Stimulated activated CD8-positive, alpha-beta memory T cell treated with anti-CD3 and anti-CD28 coated beads, Interleukin-4, amount 100 ng/mL, for 48 hours (primary cell): Measurements from ENCODE around the gene EPHA2.
"Not testable (repeated sequence)": the region's sequence is repeated elsewhere in the genome, so short reads cannot be mapped to it uniquely, and the experiment has no call there.

ENCODE experiments used
- DNase-seq: peaks from one replicate; pipeline ENCODE4 v3.0.0-alpha.2; 2020

Gene EPHA2

GRCh38 chr1:16117369-16117768 is 38.5 kb downstream of the EPHA2 start:
- no peak for DNase-seq

GRCh38 chr1:16116625-16117024 is 39.2 kb downstream of the EPHA2 start:
- DNase-seq, result no peak

- DNase-seq, result no peak
These were observed 39.9 kb downstream of the EPHA2 start for GRCh38 chr1:16116002-16116401.

DNA sequence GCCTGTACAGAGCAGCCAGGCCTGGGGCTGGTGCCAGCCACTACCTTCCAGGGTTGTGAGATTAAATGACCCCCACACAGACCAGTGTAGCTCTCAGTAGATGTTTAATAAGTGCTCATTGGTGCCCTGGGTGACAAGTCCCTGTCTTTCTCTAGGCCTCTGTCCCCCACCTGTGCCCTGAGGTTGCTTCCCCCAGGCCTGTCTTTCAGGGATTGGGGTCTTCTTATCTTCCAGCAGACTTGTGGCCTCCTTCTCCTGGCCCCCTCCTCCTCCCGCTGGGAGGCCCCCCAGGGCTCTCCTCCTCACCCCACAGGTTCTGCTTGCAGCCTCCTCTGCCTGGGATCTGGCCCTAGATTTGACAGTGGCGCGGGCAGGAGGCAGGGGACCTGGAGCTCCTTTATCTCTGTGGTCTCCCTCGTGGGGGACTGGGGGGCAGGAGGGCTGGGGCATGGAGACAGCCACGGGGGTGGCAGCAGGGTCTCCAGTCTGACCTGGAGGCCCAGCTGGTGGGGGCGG is 40.3 kb downstream of the EPHA2 start:
- no peak for DNase-seq

- DNase-seq, result no peak
These were observed 41.1 kb downstream of the EPHA2 start for GRCh38 chr1:16114527-16115467.

DNA sequence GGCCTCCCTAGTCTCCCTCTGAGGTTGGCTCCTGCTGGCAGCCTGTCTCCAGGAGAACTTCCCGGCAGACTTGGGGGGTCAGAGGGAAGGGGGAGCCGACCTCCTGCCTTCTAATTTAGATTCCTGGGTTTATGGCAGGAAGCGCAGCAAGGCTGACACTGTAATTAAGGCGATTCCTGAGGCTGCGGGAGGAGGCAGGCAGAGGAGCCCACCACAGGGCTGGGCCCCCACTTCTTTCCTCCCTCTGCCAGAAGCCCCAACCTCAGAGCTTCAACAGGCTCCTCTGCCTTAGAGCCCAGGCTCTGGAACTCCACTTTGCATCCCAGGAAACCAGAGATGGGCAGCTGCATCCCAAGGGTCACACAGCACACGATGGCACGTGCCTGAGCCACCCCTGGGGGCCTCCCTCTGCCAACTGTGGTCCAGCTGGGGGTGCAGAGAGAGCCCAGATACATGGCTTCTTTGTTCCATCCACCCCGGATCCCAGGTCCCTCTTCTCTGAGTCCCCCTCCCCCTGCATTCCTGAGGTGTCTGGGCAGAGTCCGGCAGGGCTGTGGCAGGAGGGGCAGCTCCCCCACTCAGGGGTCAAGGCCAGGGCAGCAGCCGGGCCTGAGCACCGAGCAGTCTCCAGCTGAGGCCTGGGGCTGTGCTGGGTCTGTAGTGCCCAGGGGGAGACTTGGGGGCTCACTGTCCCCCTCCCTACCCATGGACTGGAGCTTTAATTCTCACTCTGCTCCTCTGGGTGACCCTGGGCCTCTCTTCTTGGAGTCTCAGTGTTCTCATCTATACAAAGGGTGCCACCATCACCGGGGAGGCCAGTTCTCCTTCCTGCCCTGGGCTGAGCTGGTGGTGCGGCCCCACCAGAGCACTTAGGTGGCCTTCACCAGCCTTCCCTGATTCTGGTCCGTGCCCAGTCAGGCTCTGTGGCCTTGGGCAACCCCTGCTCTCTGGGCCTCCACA is 43.0 kb downstream of the EPHA2 start:
- no peak for DNase-seq

DNA sequence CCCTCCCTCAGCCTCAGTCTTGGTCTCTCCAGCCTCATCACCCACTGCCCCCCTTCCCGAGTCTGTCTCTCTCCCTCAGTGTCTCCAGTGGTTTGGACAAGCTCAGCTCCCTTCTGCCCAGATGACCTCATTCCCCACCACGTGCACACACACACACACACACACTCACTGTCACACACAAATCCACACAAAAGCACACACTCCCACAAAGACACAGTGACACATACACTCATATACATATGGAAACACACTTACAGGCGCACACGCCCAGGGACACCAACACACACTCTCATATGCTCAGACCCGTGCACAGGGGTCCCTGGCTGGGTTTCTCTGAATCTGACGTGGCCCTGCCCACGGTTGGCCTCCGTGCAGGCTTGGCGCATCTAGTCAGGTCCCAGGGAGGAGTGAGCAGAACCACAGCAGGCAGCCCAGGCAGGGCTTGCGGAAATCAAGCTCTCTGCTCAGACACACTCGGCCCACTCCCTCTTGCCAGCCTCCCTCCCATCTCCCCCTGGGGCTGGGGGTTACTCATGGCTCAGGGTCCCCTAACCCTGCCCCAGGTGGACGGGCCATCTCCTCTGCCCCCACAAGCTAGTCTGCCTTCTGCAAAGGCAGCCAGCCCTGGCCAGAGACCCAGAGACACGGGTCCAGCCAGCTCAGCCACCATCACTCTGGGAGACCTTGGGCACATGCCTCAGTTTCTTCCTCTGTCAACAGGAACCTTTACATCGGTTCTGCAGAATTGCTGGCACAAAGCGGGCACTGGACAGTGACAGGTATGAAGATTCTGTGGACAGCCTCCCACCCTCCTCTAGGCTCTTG is 43.9 kb downstream of the EPHA2 start:
- no peak for DNase-seq

GRCh38 chr1:16110884-16111283 is 45.0 kb downstream of the EPHA2 start:
- DNase-seq, result no peak

- no peak for DNase-seq
These were observed 45.4 kb downstream of the EPHA2 start for GRCh38 chr1:16110456-16110855.

DNA sequence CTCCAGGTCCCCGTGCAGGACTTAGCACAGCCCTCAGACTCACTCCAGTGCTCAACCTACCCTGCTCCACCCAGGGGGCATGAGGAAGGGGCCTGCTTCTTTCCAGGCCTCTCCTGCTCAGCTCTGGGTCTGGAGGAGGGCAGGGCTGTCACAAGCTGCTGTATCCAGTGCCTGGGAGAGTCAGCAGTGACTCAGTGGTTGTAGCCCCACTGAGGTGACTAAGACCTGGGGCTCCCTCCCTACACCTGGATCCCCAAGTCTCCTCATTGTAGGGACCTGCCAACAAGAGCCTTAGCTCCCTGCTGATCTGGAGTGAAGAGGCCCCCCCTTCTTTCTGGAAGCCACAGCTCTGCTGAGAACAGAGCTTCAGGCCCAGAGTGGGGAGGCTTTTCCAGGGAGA is 46.3 kb downstream of the EPHA2 start:
- no peak for DNase-seq

- not testable (repeated sequence) for DNase-seq
These were observed 48.8 kb downstream of the EPHA2 start for GRCh38 chr1:16107039-16107438.

GRCh38 chr1:16101623-16102022 is 54.2 kb downstream of the EPHA2 start:
- DNase-seq, result no peak

DNA sequence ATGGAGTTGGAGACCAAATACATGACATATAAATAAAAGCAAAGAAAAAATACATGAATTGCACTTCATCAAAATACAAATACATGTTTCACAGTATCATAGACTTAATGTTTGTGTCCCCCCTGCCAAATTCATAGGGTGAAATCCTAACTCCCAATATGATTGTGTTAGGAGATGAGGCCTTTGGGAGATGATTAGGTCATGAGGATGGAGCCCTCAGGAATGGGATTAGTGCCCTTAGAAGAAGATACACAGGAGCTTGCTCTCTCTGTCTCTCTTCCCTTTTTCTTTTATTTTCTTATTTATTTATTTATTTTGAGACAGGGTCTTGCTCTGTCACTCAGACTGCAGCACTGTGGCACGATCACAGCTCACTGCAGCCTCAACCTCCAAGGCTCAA is 56.5 kb downstream of the EPHA2 start:
- DNase-seq, result no peak

DNA sequence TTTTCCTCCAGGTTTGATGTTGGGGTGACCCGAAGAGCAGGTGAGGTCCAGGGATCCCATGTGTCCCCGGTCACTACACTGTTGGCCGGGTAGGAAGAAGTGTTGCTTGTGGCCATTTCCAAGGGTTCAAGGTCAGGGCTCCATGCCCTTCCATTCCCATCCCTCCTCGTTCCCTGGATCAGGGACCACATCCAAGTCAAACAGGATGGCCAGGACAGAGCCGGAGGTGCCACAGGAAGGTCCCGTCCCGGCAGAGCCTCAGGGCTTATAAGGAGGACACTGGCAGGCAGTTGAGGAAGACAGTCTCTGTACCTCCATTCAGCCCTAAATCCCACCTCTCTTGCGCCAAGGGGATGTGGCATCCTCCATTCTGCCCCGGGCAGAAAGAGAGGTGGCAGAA is 60.4 kb downstream of the EPHA2 start:
- DNase-seq, result no peak

DNA sequence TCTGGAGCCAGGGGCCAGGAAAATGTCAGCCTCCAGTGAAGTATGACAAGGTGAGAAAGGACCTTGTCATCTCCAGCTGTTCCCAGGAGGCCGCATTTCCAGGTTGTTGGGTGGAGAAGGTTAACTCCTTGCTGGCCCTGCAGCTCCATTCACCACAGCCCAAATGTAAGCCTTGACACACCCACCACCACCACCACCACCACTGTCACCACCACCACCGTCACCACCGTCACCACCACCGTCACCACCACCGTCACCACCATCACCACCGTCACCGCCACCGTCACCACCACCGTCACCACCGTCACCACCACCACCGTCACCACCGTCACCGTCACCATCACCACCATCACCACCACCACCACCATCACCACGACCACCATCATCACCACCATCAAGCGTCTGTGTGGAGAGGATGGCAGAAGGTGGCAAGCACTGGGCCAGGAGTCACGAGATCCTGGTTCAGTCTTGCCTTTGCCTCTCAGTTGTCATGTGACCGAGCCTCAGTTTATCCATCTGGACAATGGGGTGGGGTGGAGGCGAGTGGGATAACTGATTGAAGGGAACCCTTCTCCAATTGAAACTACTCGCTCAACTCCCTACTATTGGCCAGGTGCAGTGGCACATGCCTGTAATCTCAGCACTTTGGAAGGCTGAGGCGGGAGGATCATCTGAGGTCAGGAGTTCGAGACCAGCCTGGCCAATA is 61.3 kb downstream of the EPHA2 start:
- no peak for DNase-seq

GRCh38 chr1:16093611-16094010 is 62.3 kb downstream of the EPHA2 start:
- DNase-seq, result no peak

DNA sequence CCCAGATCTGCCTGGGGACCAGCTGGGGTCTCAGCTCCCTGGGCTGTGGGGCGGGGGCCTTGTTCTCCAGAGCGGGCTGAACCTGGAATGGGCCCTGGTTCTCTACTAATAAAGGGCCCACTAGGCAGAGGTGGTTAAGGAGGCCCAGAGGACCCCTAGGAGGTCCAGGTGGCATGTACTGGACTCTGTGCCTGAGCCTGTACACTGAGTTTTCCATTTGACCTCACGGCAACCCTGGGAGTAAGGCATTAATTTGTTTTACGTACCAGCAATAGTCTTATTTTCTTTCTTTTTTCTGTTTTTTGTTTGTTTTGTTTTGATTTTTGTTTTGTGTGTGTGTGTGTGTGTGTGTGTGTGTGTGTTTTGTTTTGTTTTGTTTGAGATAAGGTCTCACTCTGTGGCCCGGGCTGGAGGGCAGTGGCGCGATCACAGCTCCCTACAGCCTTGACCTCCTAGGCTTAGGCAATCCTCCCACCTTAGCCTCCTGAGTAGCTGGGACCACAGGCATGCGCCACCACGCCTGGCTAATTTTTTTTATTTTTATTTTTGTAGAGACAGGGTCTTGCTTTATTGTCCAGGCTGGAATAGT is 62.9 kb downstream of the EPHA2 start:
- no peak for DNase-seq

- no peak for DNase-seq
These were observed 63.6 kb downstream of the EPHA2 start for GRCh38 chr1:16092097-16092922.

DNA sequence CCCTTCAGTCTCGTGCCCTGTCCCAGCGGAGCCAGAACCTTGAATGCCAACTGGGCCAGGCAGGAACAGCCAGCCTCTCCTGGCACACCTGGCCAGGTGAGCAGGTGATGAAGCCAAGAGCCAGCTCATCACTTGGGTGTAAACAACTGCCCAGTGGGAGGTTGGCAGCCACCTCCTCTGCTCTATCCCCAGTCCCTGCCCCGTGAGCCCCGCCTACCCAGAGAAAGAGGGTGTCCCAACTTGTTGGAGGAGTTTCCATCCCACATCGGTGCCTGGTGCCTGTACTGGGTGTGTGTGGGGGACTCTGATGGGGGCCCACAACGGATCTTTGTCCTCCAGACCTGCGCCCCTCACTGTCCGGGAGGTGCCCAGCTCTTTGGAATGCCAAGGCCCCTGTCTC is 64.6 kb downstream of the EPHA2 start:
- no peak for DNase-seq

DNA sequence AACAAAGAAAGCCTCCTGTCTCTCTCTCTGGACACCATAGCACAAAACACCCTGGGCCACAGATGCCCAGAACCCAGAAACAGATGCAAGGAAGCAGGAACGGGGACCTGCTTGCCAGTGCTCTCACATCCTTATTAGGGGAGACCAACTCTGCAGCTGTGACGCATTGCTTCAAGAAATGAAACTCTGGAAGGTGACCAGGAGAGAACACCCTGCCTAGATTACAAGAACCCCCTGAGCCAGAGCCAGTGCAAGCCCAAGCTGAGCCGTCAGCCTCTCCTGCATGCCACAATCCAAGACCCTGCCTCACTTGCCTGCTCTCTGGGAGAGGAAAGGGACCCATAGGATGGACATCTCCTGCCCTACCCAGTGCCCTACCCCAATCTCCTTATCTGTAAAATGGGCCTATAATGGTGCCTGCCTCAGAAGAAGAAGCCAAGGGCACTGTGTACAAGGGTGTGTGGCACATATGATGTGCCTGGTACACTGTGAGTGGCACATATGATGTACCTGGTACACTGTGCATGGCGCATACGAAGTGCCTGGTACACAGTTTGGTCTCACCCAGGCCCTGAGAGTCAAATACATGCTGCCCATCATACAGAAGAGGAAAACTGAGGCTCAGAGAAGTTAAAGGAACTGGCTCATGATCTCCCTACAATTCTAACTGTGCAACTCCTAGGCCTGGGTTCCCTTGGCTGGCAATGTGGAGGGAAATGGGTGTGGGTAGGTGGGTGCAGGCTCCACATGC is 65.6 kb downstream of the EPHA2 start:
- no peak for DNase-seq
